Body of pancreas (tissue), 4 donors: Measurements from ENCODE around the gene KREMEN2.

Source experiments
- POLR2A ChIP-seq, 3 donors: fragments of 450-650 bp; IDR thresholded peaks; one replicate each; pipeline ENCODE4 v1.6.1; 2016; ENCODE audit warnings: antibody characterized with exemption in 3 of 3, mild to moderate bottlenecking in 2 of 3
- TF ChIP-seq, protein P1 (sequence below), 7 experiments: fragments of 450-650 bp in 4 of 7; fragments of 200-600 bp in 3 of 7; sonication (generic) in 3 of 7; IDR thresholded peaks; one replicate each; pipeline ENCODE4 v1.5.1; 2016 to 2019; ENCODE audit warnings: antibody characterized with exemption in 7 of 7

DNA sequence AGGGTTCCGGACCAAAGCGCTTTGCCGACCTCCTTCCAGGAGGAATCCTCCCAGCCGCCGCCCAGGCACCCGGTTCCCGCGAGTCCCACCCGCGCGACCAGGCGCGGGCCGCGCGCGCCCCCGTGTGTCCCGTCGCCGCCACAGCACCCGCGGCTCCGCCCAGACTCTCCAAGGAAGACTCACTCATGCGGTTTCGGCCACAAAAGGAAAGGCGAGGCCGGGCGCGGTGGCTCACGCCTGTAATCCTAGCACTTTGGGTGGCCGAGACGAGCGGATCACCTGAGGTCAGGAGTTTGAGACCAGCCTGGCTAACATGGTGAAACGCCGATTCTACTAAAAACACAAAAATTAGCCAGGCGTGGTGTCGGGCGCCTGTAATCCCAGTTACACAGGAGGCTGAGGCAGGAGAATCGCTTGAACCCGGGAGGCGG, 19.6 kb downstream of the KREMEN2 start:
- no peak for TF ChIP-seq POLR2A (IDR thresholded peaks at IDR 0.05)
- TF ChIP-seq, protein P1, sequence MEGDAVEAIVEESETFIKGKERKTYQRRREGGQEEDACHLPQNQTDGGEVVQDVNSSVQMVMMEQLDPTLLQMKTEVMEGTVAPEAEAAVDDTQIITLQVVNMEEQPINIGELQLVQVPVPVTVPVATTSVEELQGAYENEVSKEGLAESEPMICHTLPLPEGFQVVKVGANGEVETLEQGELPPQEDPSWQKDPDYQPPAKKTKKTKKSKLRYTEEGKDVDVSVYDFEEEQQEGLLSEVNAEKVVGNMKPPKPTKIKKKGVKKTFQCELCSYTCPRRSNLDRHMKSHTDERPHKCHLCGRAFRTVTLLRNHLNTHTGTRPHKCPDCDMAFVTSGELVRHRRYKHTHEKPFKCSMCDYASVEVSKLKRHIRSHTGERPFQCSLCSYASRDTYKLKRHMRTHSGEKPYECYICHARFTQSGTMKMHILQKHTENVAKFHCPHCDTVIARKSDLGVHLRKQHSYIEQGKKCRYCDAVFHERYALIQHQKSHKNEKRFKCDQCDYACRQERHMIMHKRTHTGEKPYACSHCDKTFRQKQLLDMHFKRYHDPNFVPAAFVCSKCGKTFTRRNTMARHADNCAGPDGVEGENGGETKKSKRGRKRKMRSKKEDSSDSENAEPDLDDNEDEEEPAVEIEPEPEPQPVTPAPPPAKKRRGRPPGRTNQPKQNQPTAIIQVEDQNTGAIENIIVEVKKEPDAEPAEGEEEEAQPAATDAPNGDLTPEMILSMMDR (IDR thresholded peaks at IDR 0.05), result peak; percentile 72 to 99 (median 94)
